HepG2 (cell line): Measurements from ENCODE around the gene BTF3L4. TPM values are rescaled to one million over a fixed set of nuclear protein-coding genes. Genes with fewer than 3 reads are reported as not detected.

Experiments
- ELF3 ChIP-seq: IDR thresholded peaks from 2 replicates; pipeline ENCODE4 v1.6.1; 2016; ENCODE audit warnings: missing genetic modification reagents, missing compliant biosample characterization
- HOXA7 ChIP-seq: sonication (generic); formaldehyde crosslinking; IDR thresholded peaks from 2 replicates; pipeline ENCODE4 v1.8.1; 2022; ENCODE audit warnings: mild to moderate bottlenecking, missing genetic modification reagents, moderate library complexity
- JARID2 ChIP-seq: sonication (generic); formaldehyde crosslinking; IDR thresholded peaks from 2 replicates; pipeline ENCODE4 v1.8.1; 2023; ENCODE audit warnings: missing genetic modification reagents, inconsistent platforms; ENCODE audit not compliant: insufficient replicate concordance
- MZF1 ChIP-seq: sonication (generic); formaldehyde crosslinking; IDR thresholded peaks from 2 replicates; pipeline ENCODE4 v1.8.1; 2023; ENCODE audit warnings: mild to moderate bottlenecking, missing genetic modification reagents, borderline replicate concordance
- NR2F2 ChIP-seq: IDR thresholded peaks from 2 replicates; pipeline ENCODE4 v1.6.1; 2012; ENCODE audit warnings: low read depth, inconsistent platforms, borderline replicate concordance
- POLR2A ChIP-seq, 2 experiments: IDR thresholded peaks; 2 replicates each; pipeline ENCODE4 v1.6.1; 2011; ENCODE audit warnings: low read depth in 2 of 2, low read length in 2 of 2, mild to moderate bottlenecking in 1 of 2, moderate library complexity in 1 of 2; ENCODE audit not compliant: insufficient read depth in 1 of 2
- RXRA ChIP-seq: sonication (generic); formaldehyde crosslinking; IDR thresholded peaks from 2 replicates; pipeline ENCODE4 v1.5.1; 2020; ENCODE audit warnings: missing genetic modification reagents
- SNAPC2 ChIP-seq: sonication (generic); formaldehyde crosslinking; IDR thresholded peaks from 2 replicates; pipeline ENCODE4 v1.8.1; 2022; ENCODE audit warnings: mild to moderate bottlenecking, missing genetic modification reagents
- ZNF616 ChIP-seq: sonication (generic); formaldehyde crosslinking; IDR thresholded peaks from 2 replicates; pipeline ENCODE4 v1.5.0; 2020; ENCODE audit warnings: low read depth, mild to moderate bottlenecking, missing genetic modification reagents
- polyA plus RNA-seq, 8 experiments: library from polyadenylated mRNA; depleted of rRNA in 3 of 8; stranded (reverse) in 7 of 8; unstranded in 1 of 8; fragments of >200 nt; fragmentation: Illumina TruSeq in 4 of 8; extraction: Trizol in 4 of 8; gene quantifications; 2 replicates each; pipeline versions ENCODE4 v1.2.1 to v1.2.3, GENCODE V29; 2011 to 2016; ENCODE audit warnings: low read depth in 4 of 8, missing spikeins in 1 of 8, mixed read lengths in 1 of 8; ENCODE audit not compliant: insufficient read depth in 1 of 8
- total RNA-seq, 5 experiments: library from RNA; depleted of rRNA; stranded (reverse); fragments of >200 nt; fragmentation: Illumina TruSeq; extraction: Trizol; gene quantifications; 2 replicates each; pipeline ENCODE4 v1.2.3, GENCODE V29; 2016; ENCODE audit warnings: low read depth in 1 of 5
- TF ChIP-seq, protein P1 (sequence below): sonication (generic); formaldehyde crosslinking; IDR thresholded peaks from 2 replicates; pipeline ENCODE4 v1.5.0; 2020; ENCODE audit warnings: missing genetic modification reagents, mild to moderate bottlenecking, borderline replicate concordance
- TF ChIP-seq, protein P2 (sequence below): IDR thresholded peaks from 2 replicates; pipeline ENCODE4 v1.6.1; 2016; ENCODE audit warnings: missing compliant biosample characterization, missing genetic modification reagents, borderline replicate concordance
- TF ChIP-seq, protein P3 (sequence below): sonication (generic); formaldehyde crosslinking; IDR thresholded peaks from 2 replicates; pipeline ENCODE4 v1.8.1; 2023; ENCODE audit warnings: mild to moderate bottlenecking, inconsistent platforms, moderate library complexity, missing genetic modification reagents, borderline replicate concordance
- TF ChIP-seq, protein P4 (sequence below): sonication (generic); formaldehyde crosslinking; IDR thresholded peaks from 2 replicates; pipeline ENCODE4 v1.4.0; 2020; ENCODE audit warnings: missing genetic modification reagents, borderline replicate concordance
- TF ChIP-seq, protein P5 (sequence below): sonication (generic); formaldehyde crosslinking; IDR thresholded peaks from 2 replicates; pipeline ENCODE4 v1.4.0; 2020; ENCODE audit warnings: mild to moderate bottlenecking, missing genetic modification reagents
- TF ChIP-seq, protein P6 (sequence below): sonication (generic); formaldehyde crosslinking; IDR thresholded peaks from 2 replicates; pipeline ENCODE4 v1.5.0; 2020; ENCODE audit warnings: missing genetic modification reagents, mild to moderate bottlenecking, borderline replicate concordance

BTF3L4 gene
- total and polyA plus RNA-seq, 2 of the 13 experiments (the other 11 are each of a cell fraction or from before 2014, with no cell fraction given) = 59.0 to 74.3 TPM

DNA sequence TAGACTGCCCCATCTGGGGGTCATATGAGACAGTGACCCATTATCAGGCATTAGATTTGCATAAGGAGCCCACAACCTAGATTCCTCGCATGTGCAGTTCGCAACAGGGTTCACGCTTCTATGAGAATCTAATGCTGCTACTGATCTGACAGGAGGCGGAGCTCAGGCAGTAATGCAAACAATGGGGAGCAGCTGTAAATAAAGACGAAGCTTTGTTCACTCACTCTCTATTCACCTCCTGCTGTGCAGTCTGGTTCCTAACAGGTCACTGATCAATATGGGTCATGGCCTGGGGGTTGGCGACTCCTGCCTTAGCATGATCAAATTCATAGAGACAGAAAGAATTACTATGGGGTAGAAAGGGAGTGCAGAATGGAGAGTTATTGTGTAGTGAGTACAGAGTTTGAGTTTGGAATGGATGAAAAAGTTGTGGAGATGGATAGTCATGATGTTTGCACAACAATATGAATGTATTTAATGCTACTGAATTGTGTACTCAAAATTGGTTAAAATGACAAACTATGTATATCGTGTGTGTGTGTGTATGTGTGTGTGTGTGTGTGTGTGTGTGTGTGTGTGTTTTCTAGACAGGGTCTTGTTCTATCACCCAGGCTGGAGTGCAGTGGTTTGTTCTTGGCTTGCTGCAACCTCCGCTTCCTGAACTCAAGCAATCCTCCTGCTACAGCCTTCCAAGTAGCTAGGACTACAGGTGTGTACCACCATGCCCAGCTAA lies 42.2 kb downstream of the BTF3L4 start (continued):
- TF ChIP-seq RXRA = peak; percentile 87; the same call in 1 of the 2 replicates
- TF ChIP-seq, protein P1, sequence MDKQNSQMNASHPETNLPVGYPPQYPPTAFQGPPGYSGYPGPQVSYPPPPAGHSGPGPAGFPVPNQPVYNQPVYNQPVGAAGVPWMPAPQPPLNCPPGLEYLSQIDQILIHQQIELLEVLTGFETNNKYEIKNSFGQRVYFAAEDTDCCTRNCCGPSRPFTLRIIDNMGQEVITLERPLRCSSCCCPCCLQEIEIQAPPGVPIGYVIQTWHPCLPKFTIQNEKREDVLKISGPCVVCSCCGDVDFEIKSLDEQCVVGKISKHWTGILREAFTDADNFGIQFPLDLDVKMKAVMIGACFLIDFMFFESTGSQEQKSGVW (CRISPR knock-in tag) = no peak
- peak; percentile 96 for TF ChIP-seq NR2F2
- TF ChIP-seq, protein P2, sequence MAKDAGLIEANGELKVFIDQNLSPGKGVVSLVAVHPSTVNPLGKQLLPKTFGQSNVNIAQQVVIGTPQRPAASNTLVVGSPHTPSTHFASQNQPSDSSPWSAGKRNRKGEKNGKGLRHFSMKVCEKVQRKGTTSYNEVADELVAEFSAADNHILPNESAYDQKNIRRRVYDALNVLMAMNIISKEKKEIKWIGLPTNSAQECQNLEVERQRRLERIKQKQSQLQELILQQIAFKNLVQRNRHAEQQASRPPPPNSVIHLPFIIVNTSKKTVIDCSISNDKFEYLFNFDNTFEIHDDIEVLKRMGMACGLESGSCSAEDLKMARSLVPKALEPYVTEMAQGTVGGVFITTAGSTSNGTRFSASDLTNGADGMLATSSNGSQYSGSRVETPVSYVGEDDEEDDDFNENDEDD = no peak
- TF ChIP-seq, protein P3, sequence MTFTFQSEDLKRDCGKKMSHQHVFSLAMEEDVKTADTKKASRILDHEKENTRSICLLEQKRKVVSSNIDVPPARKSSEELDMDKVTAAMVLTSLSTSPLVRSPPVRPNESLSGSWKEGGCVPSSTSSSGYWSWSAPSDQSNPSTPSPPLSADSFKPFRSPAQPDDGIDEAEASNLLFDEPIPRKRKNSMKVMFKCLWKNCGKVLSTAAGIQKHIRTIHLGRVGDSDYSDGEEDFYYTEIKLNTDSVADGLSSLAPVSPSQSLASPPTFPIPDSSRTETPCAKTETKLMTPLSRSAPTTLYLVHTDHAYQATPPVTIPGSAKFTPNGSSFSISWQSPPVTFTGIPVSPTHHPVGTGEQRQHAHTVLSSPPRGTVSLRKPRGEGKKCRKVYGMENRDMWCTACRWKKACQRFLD (CRISPR knock-in tag) = no peak
- TF ChIP-seq, protein P4, sequence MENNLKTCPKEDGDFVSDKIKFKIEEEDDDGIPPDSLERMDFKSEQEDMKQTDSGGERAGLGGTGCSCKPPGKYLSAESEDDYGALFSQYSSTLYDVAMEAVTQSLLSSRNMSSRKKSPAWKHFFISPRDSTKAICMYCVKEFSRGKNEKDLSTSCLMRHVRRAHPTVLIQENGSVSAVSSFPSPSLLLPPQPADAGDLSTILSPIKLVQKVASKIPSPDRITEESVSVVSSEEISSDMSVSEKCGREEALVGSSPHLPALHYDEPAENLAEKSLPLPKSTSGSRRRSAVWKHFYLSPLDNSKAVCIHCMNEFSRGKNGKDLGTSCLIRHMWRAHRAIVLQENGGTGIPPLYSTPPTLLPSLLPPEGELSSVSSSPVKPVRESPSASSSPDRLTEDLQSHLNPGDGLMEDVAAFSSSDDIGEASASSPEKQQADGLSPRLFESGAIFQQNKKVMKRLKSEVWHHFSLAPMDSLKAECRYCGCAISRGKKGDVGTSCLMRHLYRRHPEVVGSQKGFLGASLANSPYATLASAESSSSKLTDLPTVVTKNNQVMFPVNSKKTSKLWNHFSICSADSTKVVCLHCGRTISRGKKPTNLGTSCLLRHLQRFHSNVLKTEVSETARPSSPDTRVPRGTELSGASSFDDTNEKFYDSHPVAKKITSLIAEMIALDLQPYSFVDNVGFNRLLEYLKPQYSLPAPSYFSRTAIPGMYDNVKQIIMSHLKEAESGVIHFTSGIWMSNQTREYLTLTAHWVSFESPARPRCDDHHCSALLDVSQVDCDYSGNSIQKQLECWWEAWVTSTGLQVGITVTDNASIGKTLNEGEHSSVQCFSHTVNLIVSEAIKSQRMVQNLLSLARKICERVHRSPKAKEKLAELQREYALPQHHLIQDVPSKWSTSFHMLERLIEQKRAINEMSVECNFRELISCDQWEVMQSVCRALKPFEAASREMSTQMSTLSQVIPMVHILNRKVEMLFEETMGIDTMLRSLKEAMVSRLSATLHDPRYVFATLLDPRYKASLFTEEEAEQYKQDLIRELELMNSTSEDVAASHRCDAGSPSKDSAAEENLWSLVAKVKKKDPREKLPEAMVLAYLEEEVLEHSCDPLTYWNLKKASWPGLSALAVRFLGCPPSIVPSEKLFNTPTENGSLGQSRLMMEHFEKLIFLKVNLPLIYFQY = peak; percentile 53; the same call in 1 of the 2 replicates
- no peak for TF ChIP-seq HOXA7 (CRISPR knock-in tag)
- no peak for TF ChIP-seq MZF1
- TF ChIP-seq ELF3 (CRISPR knock-in tag) = peak; percentile 37; the same call in 1 of the 2 replicates
- TF ChIP-seq, protein P5, sequence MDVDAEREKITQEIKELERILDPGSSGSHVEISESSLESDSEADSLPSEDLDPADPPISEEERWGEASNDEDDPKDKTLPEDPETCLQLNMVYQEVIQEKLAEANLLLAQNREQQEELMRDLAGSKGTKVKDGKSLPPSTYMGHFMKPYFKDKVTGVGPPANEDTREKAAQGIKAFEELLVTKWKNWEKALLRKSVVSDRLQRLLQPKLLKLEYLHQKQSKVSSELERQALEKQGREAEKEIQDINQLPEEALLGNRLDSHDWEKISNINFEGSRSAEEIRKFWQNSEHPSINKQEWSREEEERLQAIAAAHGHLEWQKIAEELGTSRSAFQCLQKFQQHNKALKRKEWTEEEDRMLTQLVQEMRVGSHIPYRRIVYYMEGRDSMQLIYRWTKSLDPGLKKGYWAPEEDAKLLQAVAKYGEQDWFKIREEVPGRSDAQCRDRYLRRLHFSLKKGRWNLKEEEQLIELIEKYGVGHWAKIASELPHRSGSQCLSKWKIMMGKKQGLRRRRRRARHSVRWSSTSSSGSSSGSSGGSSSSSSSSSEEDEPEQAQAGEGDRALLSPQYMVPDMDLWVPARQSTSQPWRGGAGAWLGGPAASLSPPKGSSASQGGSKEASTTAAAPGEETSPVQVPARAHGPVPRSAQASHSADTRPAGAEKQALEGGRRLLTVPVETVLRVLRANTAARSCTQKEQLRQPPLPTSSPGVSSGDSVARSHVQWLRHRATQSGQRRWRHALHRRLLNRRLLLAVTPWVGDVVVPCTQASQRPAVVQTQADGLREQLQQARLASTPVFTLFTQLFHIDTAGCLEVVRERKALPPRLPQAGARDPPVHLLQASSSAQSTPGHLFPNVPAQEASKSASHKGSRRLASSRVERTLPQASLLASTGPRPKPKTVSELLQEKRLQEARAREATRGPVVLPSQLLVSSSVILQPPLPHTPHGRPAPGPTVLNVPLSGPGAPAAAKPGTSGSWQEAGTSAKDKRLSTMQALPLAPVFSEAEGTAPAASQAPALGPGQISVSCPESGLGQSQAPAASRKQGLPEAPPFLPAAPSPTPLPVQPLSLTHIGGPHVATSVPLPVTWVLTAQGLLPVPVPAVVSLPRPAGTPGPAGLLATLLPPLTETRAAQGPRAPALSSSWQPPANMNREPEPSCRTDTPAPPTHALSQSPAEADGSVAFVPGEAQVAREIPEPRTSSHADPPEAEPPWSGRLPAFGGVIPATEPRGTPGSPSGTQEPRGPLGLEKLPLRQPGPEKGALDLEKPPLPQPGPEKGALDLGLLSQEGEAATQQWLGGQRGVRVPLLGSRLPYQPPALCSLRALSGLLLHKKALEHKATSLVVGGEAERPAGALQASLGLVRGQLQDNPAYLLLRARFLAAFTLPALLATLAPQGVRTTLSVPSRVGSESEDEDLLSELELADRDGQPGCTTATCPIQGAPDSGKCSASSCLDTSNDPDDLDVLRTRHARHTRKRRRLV (CRISPR knock-in tag) = no peak; the same call in 1 of the 2 replicates
- no peak for TF ChIP-seq SNAPC2 (CRISPR knock-in tag)
- no peak for TF ChIP-seq POLR2A (IDR thresholded peaks at IDR 0.05; ENCODE audit: insufficient read depth in 1 of 2, low read depth in 2 of 2, low read length in 2 of 2)
- TF ChIP-seq ZNF616 (CRISPR knock-in tag) = no peak
- TF ChIP-seq JARID2 (CRISPR knock-in tag) = no peak
- TF ChIP-seq, protein P6, sequence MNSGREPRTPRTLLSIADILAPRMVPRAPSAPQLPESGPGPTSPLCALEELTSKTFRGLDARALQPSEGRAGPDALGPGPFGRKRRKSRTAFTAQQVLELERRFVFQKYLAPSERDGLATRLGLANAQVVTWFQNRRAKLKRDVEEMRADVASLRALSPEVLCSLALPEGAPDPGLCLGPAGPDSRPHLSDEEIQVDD (CRISPR knock-in tag) = no peak
